K562 (cell line): ENCODE measurements around the gene TLN1. TPM values are rescaled to one million over a fixed set of nuclear protein-coding genes. Genes with fewer than 3 reads are reported as not detected.

Experiments
- BRF2 ChIP-seq: IDR thresholded peaks from 3 replicates; pipeline ENCODE4 v1.6.1; 2011; ENCODE audit warnings: borderline replicate concordance, mild to moderate bottlenecking; ENCODE audit not compliant: insufficient read length, insufficient read depth
- CAMTA2 ChIP-seq: fragments of 250-450 bp; sonication (Bioruptor Pico); conservative IDR thresholded peaks from 2 replicates; pipeline ENCODE4 v1.5.1; 2022
- CSDE1 ChIP-seq, 2 experiments: fragments of 450-650 bp; IDR thresholded peaks; 2 replicates each; pipeline ENCODE4 v1.6.1; 2016; ENCODE audit warnings: mild to moderate bottlenecking in 1 of 2
- DACH1 ChIP-seq: fragments of 450-650 bp; IDR thresholded peaks from 2 replicates; pipeline ENCODE4 v1.6.1; 2018; ENCODE audit not compliant: partially characterized antibody
- FOXK1 ChIP-seq: sonication (generic); formaldehyde crosslinking; IDR thresholded peaks from 2 replicates; pipeline ENCODE4 v1.8.0; 2022; ENCODE audit warnings: missing genetic modification reagents, mild to moderate bottlenecking, borderline replicate concordance
- HDGF ChIP-seq: fragments of 450-650 bp; IDR thresholded peaks from 2 replicates; pipeline ENCODE4 v1.6.1; 2016
- MTA2 ChIP-seq: fragments of 450-650 bp; IDR thresholded peaks from 2 replicates; pipeline ENCODE4 v1.6.1; 2016; ENCODE audit warnings: low read depth
- NCOA1 ChIP-seq: fragments of 450-650 bp; IDR thresholded peaks from 2 replicates; pipeline ENCODE4 v1.6.1; 2016; ENCODE audit warnings: low read depth
- NONO ChIP-seq, 2 experiments: fragments of 200-400 bp in 1 of 2; fragments of 450-650 bp in 1 of 2; formaldehyde crosslinking in 1 of 2; IDR thresholded peaks; 2 replicates each; pipeline ENCODE4 v1.6.1; 2017; ENCODE audit warnings: low read depth in 2 of 2, mild to moderate bottlenecking in 2 of 2, moderate library complexity in 2 of 2, low read length in 1 of 2
- POLR2B ChIP-seq: fragments of 450-650 bp; IDR thresholded peaks from 2 replicates; pipeline ENCODE4 v1.6.1; 2018; ENCODE audit warnings: low read depth; ENCODE audit not compliant: partially characterized antibody
- PTTG1 ChIP-seq: fragments of 450-650 bp; IDR thresholded peaks from 2 replicates; pipeline ENCODE4 v1.6.1; 2016; ENCODE audit warnings: low read depth, mild to moderate bottlenecking, missing genetic modification characterization, missing compliant biosample characterization
- RBBP5 ChIP-seq: fragments of 200-600 bp; sonication (generic); IDR thresholded peaks from 2 replicates; pipeline ENCODE4 v1.6.1; 2012; ENCODE audit warnings: borderline replicate concordance, mild to moderate bottlenecking, low read length, control low read depth, inconsistent platforms; ENCODE audit not compliant: insufficient read depth, poor library complexity, severe bottlenecking
- RBFOX2 ChIP-seq: fragments of 200-400 bp; formaldehyde crosslinking; IDR thresholded peaks from 2 replicates; pipeline ENCODE4 v1.6.1; 2017; ENCODE audit warnings: low read depth, mild to moderate bottlenecking, low read length, moderate library complexity
- SAFB ChIP-seq: fragments of 200-400 bp; formaldehyde crosslinking; IDR thresholded peaks from 2 replicates; pipeline ENCODE4 v1.6.1; 2017; ENCODE audit warnings: low read depth, low read length, borderline replicate concordance
- TCF7 ChIP-seq: sonication (generic); IDR thresholded peaks from 2 replicates; pipeline ENCODE4 v1.6.1; 2016; ENCODE audit warnings: antibody characterized with exemption, borderline replicate concordance
- polyA plus RNA-seq, 8 experiments: library from polyadenylated mRNA; depleted of rRNA in 4 of 8; stranded (reverse) in 5 of 8; unstranded in 3 of 8; fragments of >200 nt; fragmentation: Nextera tagmentation in 2 of 8; fragmentation: Illumina TruSeq in 1 of 8; extraction: Ambion mirVana in 2 of 8; extraction: Trizol in 1 of 8; gene quantifications; 2 replicates each; pipeline versions ENCODE4 v1.2.1 to v1.2.3, GENCODE V29; 2011 to 2014; ENCODE audit warnings: inconsistent platforms in 1 of 8, missing spikeins in 1 of 8
- total RNA-seq, 7 experiments: library from RNA; depleted of rRNA in 6 of 7; stranded (reverse); fragments of >200 nt in 6 of 7; fragmentation: Illumina TruSeq in 2 of 7; extraction: Trizol in 2 of 7; gene quantifications; 2 replicates each; pipeline versions ENCODE4 v1.2.1 to v1.2.3, GENCODE V29; 2011 to 2021; ENCODE audit warnings: low replicate concordance in 1 of 7
- TF ChIP-seq, protein P1 (sequence below), 2 experiments: fragments of 150-350 bp in 1 of 2; IDR thresholded peaks; 2 replicates each; pipeline ENCODE4 v1.6.1; 2012 to 2016; ENCODE audit warnings: low read depth in 2 of 2, low read length in 2 of 2, mild to moderate bottlenecking in 1 of 2, moderate library complexity in 1 of 2
- TF ChIP-seq, protein P2 (sequence below): sonication (generic); formaldehyde crosslinking; IDR thresholded peaks from 2 replicates; pipeline ENCODE4 v1.8.0; 2023; ENCODE audit warnings: mild to moderate bottlenecking, missing genetic modification reagents

TLN1 gene
- total and polyA plus RNA-seq, 9 of the 15 experiments (the other 6 are each of a cell fraction or from before 2014, with no cell fraction given): 3.6 to 240 (median 54.8) TPM

- TF ChIP-seq BRF2 (no peak), RBFOX2 (peak; percentile 28; the same call in 1 of the 2 replicates), NCOA1 (no peak), CAMTA2 (CRISPR knock-in tag) (no peak), DACH1 (peak; percentile 3), FOXK1 (CRISPR knock-in tag) (no peak), MTA2 (peak; percentile 32; the same call in 1 of the 2 replicates), SAFB (no peak), RBBP5 (no peak), POLR2B (peak; percentile 8), TCF7 (no peak), NONO (IDR thresholded peaks at IDR 0.05; ENCODE audit: low read depth in 2 of 2, low read length in 1 of 2) (no peak), CSDE1 (IDR thresholded peaks at IDR 0.05) (no peak), HDGF (peak; percentile 57; the same call in 1 of the 2 replicates), PTTG1 (tag) (no peak)
- TF ChIP-seq, protein P1, sequence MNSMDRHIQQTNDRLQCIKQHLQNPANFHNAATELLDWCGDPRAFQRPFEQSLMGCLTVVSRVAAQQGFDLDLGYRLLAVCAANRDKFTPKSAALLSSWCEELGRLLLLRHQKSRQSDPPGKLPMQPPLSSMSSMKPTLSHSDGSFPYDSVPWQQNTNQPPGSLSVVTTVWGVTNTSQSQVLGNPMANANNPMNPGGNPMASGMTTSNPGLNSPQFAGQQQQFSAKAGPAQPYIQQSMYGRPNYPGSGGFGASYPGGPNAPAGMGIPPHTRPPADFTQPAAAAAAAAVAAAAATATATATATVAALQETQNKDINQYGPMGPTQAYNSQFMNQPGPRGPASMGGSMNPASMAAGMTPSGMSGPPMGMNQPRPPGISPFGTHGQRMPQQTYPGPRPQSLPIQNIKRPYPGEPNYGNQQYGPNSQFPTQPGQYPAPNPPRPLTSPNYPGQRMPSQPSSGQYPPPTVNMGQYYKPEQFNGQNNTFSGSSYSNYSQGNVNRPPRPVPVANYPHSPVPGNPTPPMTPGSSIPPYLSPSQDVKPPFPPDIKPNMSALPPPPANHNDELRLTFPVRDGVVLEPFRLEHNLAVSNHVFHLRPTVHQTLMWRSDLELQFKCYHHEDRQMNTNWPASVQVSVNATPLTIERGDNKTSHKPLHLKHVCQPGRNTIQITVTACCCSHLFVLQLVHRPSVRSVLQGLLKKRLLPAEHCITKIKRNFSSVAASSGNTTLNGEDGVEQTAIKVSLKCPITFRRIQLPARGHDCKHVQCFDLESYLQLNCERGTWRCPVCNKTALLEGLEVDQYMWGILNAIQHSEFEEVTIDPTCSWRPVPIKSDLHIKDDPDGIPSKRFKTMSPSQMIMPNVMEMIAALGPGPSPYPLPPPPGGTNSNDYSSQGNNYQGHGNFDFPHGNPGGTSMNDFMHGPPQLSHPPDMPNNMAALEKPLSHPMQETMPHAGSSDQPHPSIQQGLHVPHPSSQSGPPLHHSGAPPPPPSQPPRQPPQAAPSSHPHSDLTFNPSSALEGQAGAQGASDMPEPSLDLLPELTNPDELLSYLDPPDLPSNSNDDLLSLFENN (IDR thresholded peaks at IDR 0.05; ENCODE audit: low read depth in 2 of 2, low read length in 2 of 2): no peak
- TF ChIP-seq, protein P2, sequence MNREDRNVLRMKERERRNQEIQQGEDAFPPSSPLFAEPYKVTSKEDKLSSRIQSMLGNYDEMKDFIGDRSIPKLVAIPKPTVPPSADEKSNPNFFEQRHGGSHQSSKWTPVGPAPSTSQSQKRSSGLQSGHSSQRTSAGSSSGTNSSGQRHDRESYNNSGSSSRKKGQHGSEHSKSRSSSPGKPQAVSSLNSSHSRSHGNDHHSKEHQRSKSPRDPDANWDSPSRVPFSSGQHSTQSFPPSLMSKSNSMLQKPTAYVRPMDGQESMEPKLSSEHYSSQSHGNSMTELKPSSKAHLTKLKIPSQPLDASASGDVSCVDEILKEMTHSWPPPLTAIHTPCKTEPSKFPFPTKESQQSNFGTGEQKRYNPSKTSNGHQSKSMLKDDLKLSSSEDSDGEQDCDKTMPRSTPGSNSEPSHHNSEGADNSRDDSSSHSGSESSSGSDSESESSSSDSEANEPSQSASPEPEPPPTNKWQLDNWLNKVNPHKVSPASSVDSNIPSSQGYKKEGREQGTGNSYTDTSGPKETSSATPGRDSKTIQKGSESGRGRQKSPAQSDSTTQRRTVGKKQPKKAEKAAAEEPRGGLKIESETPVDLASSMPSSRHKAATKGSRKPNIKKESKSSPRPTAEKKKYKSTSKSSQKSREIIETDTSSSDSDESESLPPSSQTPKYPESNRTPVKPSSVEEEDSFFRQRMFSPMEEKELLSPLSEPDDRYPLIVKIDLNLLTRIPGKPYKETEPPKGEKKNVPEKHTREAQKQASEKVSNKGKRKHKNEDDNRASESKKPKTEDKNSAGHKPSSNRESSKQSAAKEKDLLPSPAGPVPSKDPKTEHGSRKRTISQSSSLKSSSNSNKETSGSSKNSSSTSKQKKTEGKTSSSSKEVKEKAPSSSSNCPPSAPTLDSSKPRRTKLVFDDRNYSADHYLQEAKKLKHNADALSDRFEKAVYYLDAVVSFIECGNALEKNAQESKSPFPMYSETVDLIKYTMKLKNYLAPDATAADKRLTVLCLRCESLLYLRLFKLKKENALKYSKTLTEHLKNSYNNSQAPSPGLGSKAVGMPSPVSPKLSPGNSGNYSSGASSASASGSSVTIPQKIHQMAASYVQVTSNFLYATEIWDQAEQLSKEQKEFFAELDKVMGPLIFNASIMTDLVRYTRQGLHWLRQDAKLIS: no peak
Observed at GRCh38 chr9:35729700-35730485, 2.1 kb downstream of the TLN1 start (continued).
